Mucosa of rectum (tissue), 2 donors: ENCODE measurements around the gene GPX4.
A peak's percentile ranks its signal among the peaks of the same experiment; 100 is the strongest.

Source experiments
- H3K27ac ChIP-seq, 2 donors: one replicate each; pipeline ENCODE4 v1.7.0; 2013; ENCODE audit warnings: inconsistent platforms in 2 of 2, low read depth in 2 of 2, low read length in 2 of 2
- H3K27me3 ChIP-seq, 2 donors: one replicate each; pipeline ENCODE4 v1.7.0; 2013; ENCODE audit warnings: low read length in 2 of 2; ENCODE audit not compliant: control insufficient read depth in 2 of 2, insufficient read depth in 2 of 2
- H3K36me3 ChIP-seq, 2 donors: one replicate each; pipeline ENCODE4 v1.7.0; 2013; ENCODE audit warnings: low read length in 2 of 2; ENCODE audit not compliant: control insufficient read depth in 2 of 2, insufficient read depth in 2 of 2
- H3K4me1 ChIP-seq, 2 donors: one replicate each; pipeline ENCODE4 v1.7.0; 2013; ENCODE audit warnings: low read length in 2 of 2, mild to moderate bottlenecking in 1 of 2; ENCODE audit not compliant: control insufficient read depth in 2 of 2, insufficient read depth in 2 of 2
- H3K4me3 ChIP-seq, 2 donors: one replicate each; pipeline ENCODE4 v1.7.0; 2013; ENCODE audit warnings: low read length in 2 of 2
- H3K9ac ChIP-seq, 2 donors: one replicate each; pipeline ENCODE4 v1.7.0; 2013; ENCODE audit warnings: low read length in 2 of 2, low read depth in 1 of 2, mild to moderate bottlenecking in 1 of 2
- H3K9me3 ChIP-seq, 2 donors: one replicate each; pipeline ENCODE4 v1.7.0; 2013; ENCODE audit warnings: low read length in 2 of 2; ENCODE audit not compliant: control insufficient read depth in 2 of 2
- donor health status: healthy.
- donor health status: Normal muscosa, but diverticular disease.

Gene GPX4

DNA sequence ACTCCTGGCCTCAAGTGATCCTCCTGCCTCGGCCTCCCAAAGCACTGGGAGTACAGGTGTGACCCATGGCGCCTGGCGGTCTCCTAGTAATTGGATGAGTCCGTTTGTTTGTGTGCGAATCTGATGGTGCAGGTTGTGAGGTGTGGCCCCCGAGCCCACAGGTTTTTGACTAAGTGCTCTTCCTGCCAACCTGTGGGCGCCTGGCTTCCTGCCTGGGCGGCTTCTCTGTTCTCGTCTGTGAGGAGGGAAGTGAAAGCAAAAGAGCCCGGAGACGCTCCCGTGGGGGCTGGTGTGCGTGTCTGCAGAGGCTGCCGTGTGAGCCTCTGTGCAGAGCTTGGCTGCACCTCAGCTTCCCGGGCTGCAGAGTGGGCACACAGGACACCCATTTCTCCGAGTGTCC, 26.8 kb upstream of the GPX4 start:
- Histone ChIP-seq H3K4me3 (peak overlapping the region; percentile 49 to 52), H3K4me1 (peaks cover 23 to 34% of the 10 kb centered on the region in 2 donors), H3K9ac (no peak overlapping the region), H3K27me3 (peaks cover 0 to 6% of the 10 kb centered on the region in 2 donors), H3K27ac (peak overlapping the region; percentile 22 to 75), H3K9me3 (no peaks in the 10 kb centered on the region), H3K36me3 (peaks cover 5 to 7% of the 10 kb centered on the region in 2 donors)

- Histone ChIP-seq H3K27ac (no peak overlapping the region), H3K9ac (no peak overlapping the region), H3K4me3 (no peak overlapping the region), H3K4me1 (peaks cover 27 to 40% of the 10 kb centered on the region in 2 donors), H3K27me3 (peaks cover 0 to 2% of the 10 kb centered on the region in 2 donors), H3K36me3 (peaks cover 8 to 11% of the 10 kb centered on the region in 2 donors), H3K9me3 (no peaks in the 10 kb centered on the region)
Observed at GRCh38 chr19:1079566-1080111, 24.2 kb upstream of the GPX4 start.

DNA sequence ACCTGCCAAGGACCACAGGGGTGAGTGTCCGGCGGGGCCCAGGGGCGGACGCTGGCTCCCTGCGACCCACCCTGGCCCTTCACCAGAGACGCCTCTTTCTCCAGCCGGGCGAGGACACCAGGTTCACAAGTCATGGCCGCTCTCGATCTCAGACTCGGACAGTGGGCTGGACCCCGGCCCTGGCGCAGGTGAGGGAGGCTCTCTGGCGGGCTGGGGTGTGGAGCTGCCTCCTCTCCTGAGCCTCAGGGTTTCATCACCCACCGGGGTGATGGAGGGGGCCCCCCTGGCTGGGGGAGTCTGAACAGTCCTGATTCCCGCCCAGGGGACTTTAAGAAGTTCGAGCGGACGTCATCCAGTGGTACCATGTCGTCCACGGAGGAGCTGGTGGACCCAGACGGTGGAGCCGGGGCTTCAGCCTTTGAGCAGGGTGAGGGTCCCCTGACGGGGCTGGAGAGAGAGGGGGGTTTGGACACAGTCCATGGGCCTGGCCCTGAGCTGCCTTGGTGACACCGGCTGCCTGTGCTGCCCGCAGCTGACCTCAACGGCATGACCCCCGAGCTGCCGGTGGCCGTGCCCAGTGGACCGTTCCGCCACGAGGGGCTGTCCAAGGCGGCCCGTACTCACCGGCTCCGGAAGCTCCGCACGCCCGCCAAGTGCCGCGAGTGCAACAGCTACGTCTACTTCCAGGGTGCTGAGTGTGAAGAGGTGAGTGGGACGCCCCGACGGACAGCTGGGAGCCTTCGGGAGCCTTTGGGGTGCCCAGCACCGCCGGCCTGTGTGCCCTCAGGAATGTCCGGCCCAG, 23.2 kb upstream of the GPX4 start:
- Histone ChIP-seq H3K36me3 (peaks cover 14 to 16% of the 10 kb centered on the region in 2 donors), H3K4me3 (no peak overlapping the region), H3K9ac (no peak overlapping the region), H3K9me3 (no peaks in the 10 kb centered on the region), H3K27me3 (peaks cover 0 to 2% of the 10 kb centered on the region in 2 donors), H3K4me1 (peaks cover 26 to 33% of the 10 kb centered on the region in 2 donors), H3K27ac (no peak overlapping the region)

GRCh38 chr19:1081301-1082164, 22.3 kb upstream of the GPX4 start:
- Histone ChIP-seq H3K36me3 (peaks cover 17 to 22% of the 10 kb centered on the region in 2 donors), H3K4me3 (peak overlapping the region; percentile 27 to 48), H3K27ac (peak overlapping the region; percentile 67), H3K27me3 (peaks cover 0 to 2% of the 10 kb centered on the region in 2 donors), H3K9ac (peak overlapping the region in 1 of 2 donors; percentile 43), H3K4me1 (peaks cover 20 to 26% of the 10 kb centered on the region in 2 donors), H3K9me3 (no peaks in the 10 kb centered on the region)

GRCh38 chr19:1082165-1082927, 21.4 kb upstream of the GPX4 start:
- peaks cover 17 to 22% of the 10 kb centered on the region in 2 donors for H3K4me1 ChIP-seq
- H3K27ac ChIP-seq, result peak overlapping the region; percentile 88 to 92
- no peaks in the 10 kb centered on the region for H3K9me3 ChIP-seq
- peaks cover 0 to 2% of the 10 kb centered on the region in 2 donors for H3K27me3 ChIP-seq
- peak overlapping the region; percentile 52 to 62 for H3K4me3 ChIP-seq
- H3K9ac ChIP-seq, result peak overlapping the region; percentile 47 to 75
- H3K36me3 ChIP-seq, result peaks cover 22 to 23% of the 10 kb centered on the region in 2 donors

- Histone ChIP-seq H3K9ac (peak overlapping the region; percentile 47 to 75), H3K4me3 (peak overlapping the region; percentile 52 to 62), H3K36me3 (peaks cover 22 to 31% of the 10 kb centered on the region in 2 donors), H3K9me3 (no peaks in the 10 kb centered on the region), H3K27me3 (peaks cover 0 to 2% of the 10 kb centered on the region in 2 donors), H3K27ac (peak overlapping the region; percentile 88 to 92), H3K4me1 (peaks cover 14 to 19% of the 10 kb centered on the region in 2 donors)
Observed at GRCh38 chr19:1082928-1083816, 20.6 kb upstream of the GPX4 start.

- Histone ChIP-seq H3K9ac (no peak overlapping the region), H3K36me3 (peaks cover 22 to 33% of the 10 kb centered on the region in 2 donors), H3K4me3 (no peak overlapping the region), H3K27ac (no peak overlapping the region), H3K4me1 (peaks cover 20 to 22% of the 10 kb centered on the region in 2 donors), H3K9me3 (no peaks in the 10 kb centered on the region), H3K27me3 (peaks cover 0 to 2% of the 10 kb centered on the region in 2 donors)
Observed at GRCh38 chr19:1084024-1084868, 19.5 kb upstream of the GPX4 start.

DNA sequence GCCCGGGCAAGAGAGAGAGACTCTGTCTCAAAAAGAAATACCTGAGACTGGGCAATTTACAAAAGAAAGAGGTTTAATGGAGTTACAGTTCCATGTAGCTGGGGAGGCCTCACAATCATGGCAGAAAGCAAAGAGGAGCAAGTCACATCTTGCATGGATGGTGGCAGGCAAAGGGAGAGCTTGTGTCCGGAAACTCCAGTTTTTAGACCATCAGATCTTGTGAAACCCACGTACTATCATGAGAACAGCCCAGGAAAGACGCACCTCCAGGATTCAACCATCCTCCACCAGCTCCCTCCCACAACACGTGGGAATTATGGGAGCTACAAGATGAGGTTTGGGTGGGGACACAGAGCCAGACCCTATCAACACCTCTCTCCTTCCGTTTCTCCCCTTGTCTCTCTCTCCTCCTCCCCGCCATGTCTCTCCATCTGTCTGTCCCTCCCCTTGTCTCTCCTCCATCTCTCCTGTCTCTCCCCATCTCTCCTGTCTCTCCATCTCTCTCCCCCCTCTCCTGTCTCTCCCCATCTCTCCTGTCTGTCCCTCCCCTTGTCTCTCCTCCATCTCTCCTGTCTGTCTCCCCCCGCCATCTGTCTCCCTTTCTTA, 18.6 kb upstream of the GPX4 start:
- no peaks in the 10 kb centered on the region for H3K9me3 ChIP-seq
- peaks cover 22% of the 10 kb centered on the region in 2 donors for H3K4me1 ChIP-seq
- peaks cover 26 to 31% of the 10 kb centered on the region in 2 donors for H3K36me3 ChIP-seq
- no peak overlapping the region for H3K9ac ChIP-seq
- no peak overlapping the region for H3K27ac ChIP-seq
- H3K4me3 ChIP-seq, result no peak overlapping the region
- peaks cover 0 to 2% of the 10 kb centered on the region in 2 donors for H3K27me3 ChIP-seq
